ENCODE data around the gene GPR45.
"Not testable (repeated sequence)": the region's sequence is repeated elsewhere in the genome, so short reads cannot be mapped to it uniquely, and the experiment has no call there.

The GPR45 gene

GRCh38 chr2:105241443-105241842 is at the start of gene GPR45:
GPR45 (plus strand) TSS chr2:105241743; CDS start chr2:105241859, 116 bp downstream.
- DNase-seq = no peak

- DNase-seq = no peak
Observed at GRCh38 chr2:105194022-105194675, 47.4 kb upstream of the GPR45 start.

GRCh38 chr2:105196651-105197050 is 44.9 kb upstream of the GPR45 start:
- DNase-seq = no peak

GRCh38 chr2:105215586-105216192 is 25.9 kb upstream of the GPR45 start:
- no peak for DNase-seq

GRCh38 chr2:105220604-105221003 is 20.9 kb upstream of the GPR45 start:
- DNase-seq = no peak

- DNase-seq = no peak
Observed at GRCh38 chr2:105224444-105224843, 17.1 kb upstream of the GPR45 start.

GRCh38 chr2:105231232-105231619 is 10.3 kb upstream of the GPR45 start:
- DNase-seq = no peak

GRCh38 chr2:105235388-105236059 is 6.0 kb upstream of the GPR45 start:
- peak; percentile 48 to 54 for DNase-seq

GRCh38 chr2:105236060-105236424 is 5.5 kb upstream of the GPR45 start:
- DNase-seq = no peak

- DNase-seq = no peak
Observed at GRCh38 chr2:105237045-105237765, 4.3 kb upstream of the GPR45 start.

GRCh38 chr2:105238664-105239240 is 2.8 kb upstream of the GPR45 start:
- no peak for DNase-seq

GRCh38 chr2:105239924-105240323 is 1.6 kb upstream of the GPR45 start:
- no peak for DNase-seq

- no peak for DNase-seq
Observed at GRCh38 chr2:105242286-105242993, 897 bp downstream of the GPR45 start.

GRCh38 chr2:105243961-105244360 is 2.4 kb downstream of the GPR45 start:
- no peak for DNase-seq

- DNase-seq = no peak
Observed at GRCh38 chr2:105244451-105244850, 2.9 kb downstream of the GPR45 start.

GRCh38 chr2:105248316-105249070 is 7.0 kb downstream of the GPR45 start:
- DNase-seq = no peak

GRCh38 chr2:105249181-105249580 is 7.6 kb downstream of the GPR45 start:
- no peak for DNase-seq

- no peak for DNase-seq
Observed at GRCh38 chr2:105249891-105250290, 8.3 kb downstream of the GPR45 start.

GRCh38 chr2:105251016-105251648 is 9.6 kb downstream of the GPR45 start:
- DNase-seq = not testable (repeated sequence)

- no peak for DNase-seq
Observed at GRCh38 chr2:105252271-105252670, 10.7 kb downstream of the GPR45 start.

GRCh38 chr2:105254531-105255210 is 13.1 kb downstream of the GPR45 start:
- DNase-seq = no peak

Data from CD4-positive, alpha-beta T cell treated with Interferon alpha-2 for 1 hour (primary cell).